ENCODE measurements around the gene KLHL8. TPM values are rescaled to one million over a fixed set of nuclear protein-coding genes. Genes with fewer than 3 reads are reported as not detected.

Gene KLHL8
- total RNA-seq, 1 experiment from 2014 or later, result 7.5 TPM

DNA sequence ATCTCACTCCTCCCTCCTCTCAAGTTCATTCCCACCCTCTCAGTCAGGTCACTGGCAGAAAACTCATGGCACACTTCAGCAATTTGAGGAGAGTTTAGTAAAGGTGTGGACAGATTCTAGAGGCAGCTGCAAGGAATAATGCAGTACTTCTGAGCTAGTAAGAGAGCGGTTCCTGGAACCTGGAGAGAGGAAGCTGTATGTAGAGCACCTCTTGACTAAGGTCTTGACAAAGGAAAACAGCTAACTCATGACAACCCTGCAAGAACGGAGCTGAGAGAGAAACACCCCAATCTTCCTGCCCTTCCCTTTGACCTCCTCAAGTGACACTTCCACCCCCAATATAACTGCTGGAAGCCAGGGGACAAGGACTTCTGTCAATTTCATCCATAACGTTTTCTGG, 9.6 kb upstream of the KLHL8 start:
- H3K36me3 Mint-ChIP-seq (ENCODE audit: insufficient read depth in 1 of 3, low read depth in 3 of 3), result no peaks in the 10 kb centered on the region; a peak in 1 of 7 replicates
- Histone ChIP-seq H3K79me2 (ENCODE audit: insufficient read depth, low read length) (no peaks in the 10 kb centered on the region), H3K27me3 (ENCODE audit: insufficient read depth, low read length) (no peaks in the 10 kb centered on the region), H3K56ac (ENCODE audit: insufficient read length, low read depth, low read length) (no peak overlapping the region), H2AFZ (ENCODE audit: low read length) (no peak overlapping the region), H4K5ac (ENCODE audit: insufficient read length, low read depth, low read length) (no peak overlapping the region), H3K27ac (ENCODE audit: insufficient read length, low read depth, low read length) (no peak overlapping the region), H2BK5ac (ENCODE audit: insufficient read length, low read length) (no peak overlapping the region), H3K14ac (ENCODE audit: insufficient read depth, low read length) (no peak overlapping the region), H3K23me2 (ENCODE audit: insufficient read length, low read depth, low read length, poor library complexity, severe bottlenecking) (no peaks in the 10 kb centered on the region), H3K9me3 (ENCODE audit: control insufficient read depth, low read depth, low read length) (no peaks in the 10 kb centered on the region), H2BK20ac (ENCODE audit: low read depth, low read length, poor library complexity, severe bottlenecking) (no peak overlapping the region), H2AK5ac (ENCODE audit: insufficient read length, low read length) (no peak overlapping the region), H3T11ph (ENCODE audit: low read length) (no peak overlapping the region), H4K20me1 (ENCODE audit: control insufficient read depth, insufficient read depth, insufficient read length) (no peaks in the 10 kb centered on the region), H4K8ac (replicated peaks; ENCODE audit: insufficient read length, low read depth, low read length) (no peak overlapping the region), H2BK15ac (ENCODE audit: low read depth, low read length) (no peak overlapping the region), H2BK120ac (ENCODE audit: low read depth, low read length, poor library complexity, severe bottlenecking) (no peak overlapping the region), H3K4me1 (ENCODE audit: insufficient read depth, low read length) (no peaks in the 10 kb centered on the region), H2BK12ac (ENCODE audit: insufficient read length, low read depth, low read length) (no peak overlapping the region), H3K4me2 (ENCODE audit: insufficient read depth, insufficient read length, low read length) (no peak overlapping the region), H3K79me1 (ENCODE audit: insufficient read depth, low read depth, low read length, poor library complexity, severe bottlenecking) (no peaks in the 10 kb centered on the region), H3K18ac (ENCODE audit: insufficient read length, low read depth, low read length) (no peak overlapping the region), H4K91ac (ENCODE audit: insufficient read length, low read depth, low read length) (no peak overlapping the region), H3K9ac (ENCODE audit: extremely low read depth, insufficient read length, low read length) (no peak overlapping the region), H3K4ac (ENCODE audit: low read depth, low read length) (no peak overlapping the region), H3K23ac (ENCODE audit: insufficient read length, low read depth, low read length) (no peak overlapping the region)
- no CpG with 5 or more reads among the region's 3 CpGs for WGBS (ENCODE audit: extremely low coverage, insufficient read length, low lambda C conversion rate)
- DNase-seq, result no peak
- H3K4me1 Mint-ChIP-seq, result no peaks in the 10 kb centered on the region; a peak in 1 of 4 replicates
- no peaks in the 10 kb centered on the region for H3K9me3 Mint-ChIP-seq
- no peak overlapping the region for H3K27ac Mint-ChIP-seq
- TF ChIP-seq, protein P1, sequence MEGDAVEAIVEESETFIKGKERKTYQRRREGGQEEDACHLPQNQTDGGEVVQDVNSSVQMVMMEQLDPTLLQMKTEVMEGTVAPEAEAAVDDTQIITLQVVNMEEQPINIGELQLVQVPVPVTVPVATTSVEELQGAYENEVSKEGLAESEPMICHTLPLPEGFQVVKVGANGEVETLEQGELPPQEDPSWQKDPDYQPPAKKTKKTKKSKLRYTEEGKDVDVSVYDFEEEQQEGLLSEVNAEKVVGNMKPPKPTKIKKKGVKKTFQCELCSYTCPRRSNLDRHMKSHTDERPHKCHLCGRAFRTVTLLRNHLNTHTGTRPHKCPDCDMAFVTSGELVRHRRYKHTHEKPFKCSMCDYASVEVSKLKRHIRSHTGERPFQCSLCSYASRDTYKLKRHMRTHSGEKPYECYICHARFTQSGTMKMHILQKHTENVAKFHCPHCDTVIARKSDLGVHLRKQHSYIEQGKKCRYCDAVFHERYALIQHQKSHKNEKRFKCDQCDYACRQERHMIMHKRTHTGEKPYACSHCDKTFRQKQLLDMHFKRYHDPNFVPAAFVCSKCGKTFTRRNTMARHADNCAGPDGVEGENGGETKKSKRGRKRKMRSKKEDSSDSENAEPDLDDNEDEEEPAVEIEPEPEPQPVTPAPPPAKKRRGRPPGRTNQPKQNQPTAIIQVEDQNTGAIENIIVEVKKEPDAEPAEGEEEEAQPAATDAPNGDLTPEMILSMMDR (conservative IDR thresholded peaks at IDR 0.05), result no peak
- H3K4me3 Mint-ChIP-seq, result no peak overlapping the region
- H3K27me3 Mint-ChIP-seq (ENCODE audit: low read depth), result no peaks in the 10 kb centered on the region; the same call in 1 of the 2 replicates
